ENCODE data around the gene UMOD.

DNA sequence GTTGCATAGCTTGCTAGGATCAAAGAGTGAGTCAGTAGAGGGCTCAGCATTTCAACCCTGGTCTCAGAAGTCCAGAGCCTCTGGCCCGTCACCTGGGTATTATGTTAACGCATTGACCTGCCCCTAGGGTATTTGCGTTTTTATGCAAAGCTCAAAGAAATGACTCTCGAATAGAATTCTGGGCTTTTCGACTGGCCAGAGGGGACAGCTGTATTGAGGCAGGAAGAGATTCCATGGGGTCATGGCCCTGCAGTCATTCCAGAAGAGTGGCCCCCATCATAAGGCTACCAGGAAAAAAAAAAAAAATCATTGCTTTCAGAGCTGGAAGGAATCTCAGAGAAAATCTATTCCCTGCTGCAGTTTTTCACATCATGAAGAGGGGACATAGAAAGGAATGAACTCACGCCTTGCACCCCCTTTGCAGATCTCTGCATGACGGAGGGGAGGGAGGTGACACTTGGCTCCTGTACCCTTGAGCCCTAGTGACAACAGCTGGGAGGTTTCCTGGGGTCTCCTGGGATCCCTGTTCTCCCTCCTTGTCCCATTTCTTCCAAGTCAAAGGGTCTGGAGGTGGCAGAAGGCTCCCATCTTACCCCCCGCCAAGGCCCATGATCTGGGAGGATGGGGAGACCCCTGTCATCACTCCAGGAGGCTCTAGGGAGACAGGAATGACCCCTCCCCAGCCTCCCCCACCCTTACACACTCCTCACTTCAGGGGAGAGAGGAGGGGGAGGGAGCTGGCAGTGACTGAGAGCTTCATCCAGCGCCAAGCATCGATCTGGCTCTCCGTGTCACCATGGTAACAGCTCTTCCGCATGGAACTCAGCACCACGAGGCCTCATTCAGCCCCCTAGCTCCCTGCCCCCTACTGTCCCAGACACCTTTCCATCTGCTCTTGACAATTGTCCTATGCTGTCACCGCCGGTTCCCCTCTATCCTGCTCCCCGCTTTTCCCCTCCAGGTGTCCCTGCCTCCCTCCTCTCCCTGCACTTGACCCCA is 61.0 kb downstream of the UMOD start:
- TF ChIP-seq CTCF (IDR thresholded peaks at IDR 0.05; ENCODE audit: low read depth, low read length) (no peak), EZH2phosphoT487 (IDR thresholded peaks at IDR 0.05; ENCODE audit: low read depth) (no peak)
